GM10248 (cell line): ENCODE measurements around the gene SNX9.
"Not testable (repeated sequence)": the region's sequence is repeated elsewhere in the genome, so short reads cannot be mapped to it uniquely, and the experiment has no call there.

Experiments used
- CTCF ChIA-PET: fragments of 300-600 bp; sonication (Branson Sonifier 250); formaldehyde crosslinking; extraction: SDS; loops from one replicate; lab custom pipeline; 2021; ENCODE audit warnings: antibody characterized with exemption; lab: Yijun Ruan, JAX
- POLR2A ChIA-PET: fragments of 350-650 bp; sonication (Branson Sonifier 250); formaldehyde crosslinking; extraction: SDS; loops from one replicate; lab custom pipeline; 2020; ENCODE audit warnings: antibody characterized with exemption; lab: Yijun Ruan, JAX
- DNase-seq: peaks from one replicate; pipeline ENCODE4 v3.0.0; 2012; ENCODE audit errors: extremely low spot score
- TF ChIP-seq, protein P1 (sequence below): IDR thresholded peaks from 2 replicates; pipeline ENCODE4 v1.5.1; 2012; ENCODE audit warnings: mild to moderate bottlenecking, low read depth; ENCODE audit errors: extremely low read depth, missing control alignments, control extremely low read depth

SNX9 gene

DNA sequence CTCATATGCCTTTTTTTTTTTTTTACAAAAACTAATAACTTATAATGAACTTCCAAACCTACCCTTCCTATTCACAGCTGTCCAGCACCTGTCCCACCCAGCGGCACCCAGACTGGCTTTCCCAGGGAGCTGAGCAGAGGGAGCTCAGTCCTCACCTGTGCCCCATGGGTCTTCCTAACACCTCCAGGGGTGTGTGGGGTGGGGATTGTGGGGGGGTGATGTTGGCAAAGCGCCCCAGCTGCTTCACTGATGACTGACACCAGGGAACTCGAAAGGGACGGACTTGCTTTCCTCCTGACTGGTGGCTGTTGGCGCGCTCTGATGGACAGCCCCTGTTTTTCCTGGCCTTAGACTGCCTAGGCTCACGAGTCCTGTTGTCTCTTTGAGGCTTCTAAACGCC lies 144.4 kb downstream of the SNX9 start:
- ChIA-PET POLR2A (no interaction called here), CTCF (interaction anchor here (0.8 to 1.4 kb wide), 4 partner anchors 10 to 94 kb away, joined by 3 read pairs; no protein-coding TSS in a partner anchor)
- TF ChIP-seq, protein P1, sequence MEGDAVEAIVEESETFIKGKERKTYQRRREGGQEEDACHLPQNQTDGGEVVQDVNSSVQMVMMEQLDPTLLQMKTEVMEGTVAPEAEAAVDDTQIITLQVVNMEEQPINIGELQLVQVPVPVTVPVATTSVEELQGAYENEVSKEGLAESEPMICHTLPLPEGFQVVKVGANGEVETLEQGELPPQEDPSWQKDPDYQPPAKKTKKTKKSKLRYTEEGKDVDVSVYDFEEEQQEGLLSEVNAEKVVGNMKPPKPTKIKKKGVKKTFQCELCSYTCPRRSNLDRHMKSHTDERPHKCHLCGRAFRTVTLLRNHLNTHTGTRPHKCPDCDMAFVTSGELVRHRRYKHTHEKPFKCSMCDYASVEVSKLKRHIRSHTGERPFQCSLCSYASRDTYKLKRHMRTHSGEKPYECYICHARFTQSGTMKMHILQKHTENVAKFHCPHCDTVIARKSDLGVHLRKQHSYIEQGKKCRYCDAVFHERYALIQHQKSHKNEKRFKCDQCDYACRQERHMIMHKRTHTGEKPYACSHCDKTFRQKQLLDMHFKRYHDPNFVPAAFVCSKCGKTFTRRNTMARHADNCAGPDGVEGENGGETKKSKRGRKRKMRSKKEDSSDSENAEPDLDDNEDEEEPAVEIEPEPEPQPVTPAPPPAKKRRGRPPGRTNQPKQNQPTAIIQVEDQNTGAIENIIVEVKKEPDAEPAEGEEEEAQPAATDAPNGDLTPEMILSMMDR, result no peak
- DNase-seq, result no peak

- DNase-seq, POLR2A ChIA-PET: not testable (repeated sequence)
- CTCF ChIA-PET, result interaction anchor here (1.1 kb wide), 1 partner anchor 21 kb away, joined by 3 read pairs; no protein-coding TSS in a partner anchor
Measured at GRCh38 chr6:157972177-157972576, 149.1 kb downstream of the SNX9 start.

- CTCF ChIA-PET, result no interaction called here
- no peak for DNase-seq
Measured at GRCh38 chr6:157974341-157974894, 151.4 kb downstream of the SNX9 start.

GRCh38 chr6:157974967-157975366 lies 151.9 kb downstream of the SNX9 start:
- CTCF ChIA-PET, result no interaction called here

More at GRCh38 chr6:157974341-157974894, 151.4 kb downstream of the SNX9 start:
- TF ChIP-seq, protein P1, result no peak
- POLR2A ChIA-PET, result no interaction called here

DNA sequence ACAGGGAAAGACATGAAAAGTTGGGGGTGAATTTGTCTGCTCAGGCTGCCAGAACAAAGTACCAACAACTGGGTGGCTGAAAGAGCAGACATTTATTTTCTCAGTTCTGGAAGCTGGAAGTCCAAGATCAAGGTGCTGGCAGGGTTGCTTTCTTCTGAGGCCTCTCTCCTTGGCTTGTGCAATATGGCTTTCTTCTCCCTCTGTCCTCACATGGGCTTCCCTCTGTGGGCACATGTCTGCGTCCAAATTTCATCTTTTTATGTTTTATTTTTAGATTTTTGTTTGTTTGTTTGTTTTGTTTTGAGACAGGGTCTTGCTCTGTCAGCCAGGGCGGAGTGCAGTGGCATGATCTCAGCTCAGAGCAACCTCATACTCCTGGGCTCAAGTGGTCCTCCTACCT lies 152.4 kb downstream of the SNX9 start:
- ChIA-PET POLR2A (no interaction called here), CTCF (no interaction called here)
- TF ChIP-seq, protein P1, result no peak
- DNase-seq, result no peak

More at GRCh38 chr6:157974967-157975366, 151.9 kb downstream of the SNX9 start:
- DNase-seq, result no peak
- POLR2A ChIA-PET, result no interaction called here
- TF ChIP-seq, protein P1, result no peak

DNA sequence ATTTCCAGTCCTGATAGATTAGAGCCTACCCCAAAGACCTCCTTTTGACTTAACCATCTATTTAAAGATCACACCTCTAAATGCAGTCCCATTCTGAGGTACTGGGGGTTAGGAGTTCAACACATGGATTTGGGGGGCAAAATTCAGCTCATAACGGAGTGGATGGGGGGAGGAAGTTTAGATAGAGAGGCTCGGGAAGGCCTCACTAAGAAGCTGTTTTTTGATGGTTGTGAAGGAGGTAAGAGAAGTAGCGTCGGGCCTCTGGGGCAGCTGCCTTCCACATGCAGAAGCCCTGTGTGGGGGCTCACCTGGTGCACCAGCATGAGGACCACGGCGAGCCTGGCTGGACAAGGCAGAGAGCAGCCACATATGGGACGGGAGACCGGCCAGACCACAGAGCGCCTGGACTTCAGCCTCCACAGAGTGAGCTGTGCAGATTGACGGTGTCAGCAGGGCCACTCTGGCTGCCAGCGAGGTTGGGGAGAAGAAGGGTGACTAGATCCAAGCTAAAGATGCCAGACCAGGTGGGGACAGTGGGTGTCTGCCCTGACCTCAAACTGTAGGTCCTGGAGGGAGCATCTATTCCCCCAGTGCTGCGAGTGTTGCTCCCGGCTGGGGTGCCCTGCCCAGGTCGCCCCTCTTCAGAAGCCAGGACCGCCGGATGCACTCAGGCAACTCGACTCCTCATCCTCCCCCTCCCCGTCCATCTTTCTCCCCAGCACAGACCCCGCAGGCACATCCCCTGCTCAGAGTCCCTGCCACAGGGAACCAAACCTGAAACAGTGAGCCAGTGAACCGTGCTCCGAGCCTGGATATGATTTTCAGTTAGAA lies 153.5 kb downstream of the SNX9 start:
- no peak for DNase-seq
- ChIA-PET POLR2A (no interaction called here), CTCF (interaction anchor here (1.0 to 1.5 kb wide), 4 partner anchors 10 to 103 kb away, joined by 3 to 6 read pairs (median 3); no protein-coding TSS in a partner anchor)
- TF ChIP-seq, protein P1, result no peak

- CTCF ChIA-PET, result interaction anchor here (1.0 to 1.5 kb wide), 4 partner anchors 10 to 104 kb away, joined by 3 to 6 read pairs (median 3); no protein-coding TSS in a partner anchor
- no peak for DNase-seq
- TF ChIP-seq, protein P1, result no peak
- POLR2A ChIA-PET, result no interaction called here
Measured at GRCh38 chr6:157977176-157977804, 154.2 kb downstream of the SNX9 start.
